Trophoblast cell (in vitro differentiated cells and primary cell): ENCODE measurements around the gene JPH3.

Experiments used
- DNase-seq, 2 donors: peaks; one replicate each; pipeline ENCODE4 v3.0.0-alpha.2; 2016
- H2AFZ ChIP-seq: 2 replicates; pipeline ENCODE4 v1.6.1; 2013; ENCODE audit warnings: low read length, moderate library complexity, mild to moderate bottlenecking; ENCODE audit not compliant: insufficient read depth, poor library complexity
- H2AK5ac ChIP-seq: 2 replicates; pipeline ENCODE4 v1.6.1; 2013; ENCODE audit warnings: mild to moderate bottlenecking, low read length
- H2BK120ac ChIP-seq: 2 replicates; pipeline ENCODE4 v1.6.1; 2013; ENCODE audit warnings: low read length, mild to moderate bottlenecking, moderate library complexity; ENCODE audit not compliant: insufficient read depth, poor library complexity
- H2BK12ac ChIP-seq: 2 replicates; pipeline ENCODE4 v1.6.1; 2013; ENCODE audit warnings: mild to moderate bottlenecking, low read length, moderate library complexity
- H2BK5ac ChIP-seq: 2 replicates; pipeline ENCODE4 v1.6.1; 2013; ENCODE audit warnings: low read length, low read depth, moderate library complexity, mild to moderate bottlenecking; ENCODE audit not compliant: poor library complexity
- H3K14ac ChIP-seq: 2 replicates; pipeline ENCODE4 v1.6.1; 2013; ENCODE audit warnings: mild to moderate bottlenecking, low read length
- H3K18ac ChIP-seq: 2 replicates; pipeline ENCODE4 v1.6.1; 2013; ENCODE audit warnings: mild to moderate bottlenecking, low read length
- H3K23ac ChIP-seq: 2 replicates; pipeline ENCODE4 v1.6.1; 2013; ENCODE audit warnings: low read length
- H3K27ac ChIP-seq: 2 replicates; pipeline ENCODE4 v1.5.1; 2013; ENCODE audit warnings: low read depth, mild to moderate bottlenecking, inconsistent platforms, low read length, moderate library complexity
- H3K27me3 ChIP-seq: 2 replicates; pipeline ENCODE4 v1.6.1; 2013; ENCODE audit warnings: inconsistent platforms, mild to moderate bottlenecking, low read length, moderate library complexity; ENCODE audit not compliant: insufficient read depth
- H3K36me3 ChIP-seq, 2 experiments: 1 replicate in 1 of 2; 2 replicates in 1 of 2; pipeline ENCODE4 v1.6.1; 2013; ENCODE audit warnings: low read length in 2 of 2, mild to moderate bottlenecking in 2 of 2, moderate library complexity in 1 of 2; ENCODE audit not compliant: insufficient read depth in 2 of 2, control insufficient read depth in 1 of 2
- H3K4ac ChIP-seq: 2 replicates; pipeline ENCODE4 v1.6.1; 2013; ENCODE audit warnings: low read depth, mild to moderate bottlenecking, low read length, moderate library complexity
- H3K4me1 ChIP-seq, 2 experiments: 1 replicate in 1 of 2; 2 replicates in 1 of 2; pipeline ENCODE4 v1.6.1; 2013; ENCODE audit warnings: low read length in 2 of 2, mild to moderate bottlenecking in 2 of 2, moderate library complexity in 1 of 2; ENCODE audit not compliant: insufficient read depth in 2 of 2, control insufficient read depth in 1 of 2
- H3K4me2 ChIP-seq: 2 replicates; pipeline ENCODE4 v1.6.1; 2013; ENCODE audit warnings: inconsistent platforms, mild to moderate bottlenecking, low read length, moderate library complexity
- H3K4me3 ChIP-seq: 2 replicates; pipeline ENCODE4 v1.5.1; 2013; ENCODE audit warnings: mild to moderate bottlenecking, low read depth, low read length, inconsistent platforms
- H3K79me1 ChIP-seq: one replicate; pipeline ENCODE4 v1.6.1; 2013; ENCODE audit warnings: low read length
- H3K79me2 ChIP-seq: 2 replicates; pipeline ENCODE4 v1.6.1; 2013; ENCODE audit warnings: low read length, mild to moderate bottlenecking; ENCODE audit not compliant: control insufficient read depth, insufficient read depth, poor library complexity
- H3K9ac ChIP-seq: 2 replicates; pipeline ENCODE4 v1.6.1; 2013; ENCODE audit warnings: mild to moderate bottlenecking, low read length
- H3K9me3 ChIP-seq: 2 replicates; pipeline ENCODE4 v1.6.1; 2013; ENCODE audit warnings: low read depth, mild to moderate bottlenecking, control low read depth, inconsistent platforms, low read length; ENCODE audit not compliant: insufficient read depth
- H4K12ac ChIP-seq: 2 replicates; pipeline ENCODE4 v1.6.1; 2013; ENCODE audit warnings: low read depth, mild to moderate bottlenecking, low read length, moderate library complexity
- H4K8ac ChIP-seq: 2 replicates; pipeline ENCODE4 v1.6.1; 2013; ENCODE audit warnings: low read depth, mild to moderate bottlenecking, low read length, moderate library complexity
- H4K91ac ChIP-seq: one replicate; pipeline ENCODE4 v1.6.1; 2013; ENCODE audit warnings: low read depth, mild to moderate bottlenecking, low read length, moderate library complexity
- WGBS: extraction: QIAGEN DNeasy Blood & Tissue Kit; methylation state at CpG from one replicate; pipeline ENCODE4 v1.1.7; 2013; ENCODE audit warnings: missing lambda C conversion rate; ENCODE audit not compliant: insufficient read length, insufficient coverage; ENCODE audit errors: extremely low coverage; 5-methylcytosine and 5-hydroxymethylcytosine counted together

JPH3 gene

DNA sequence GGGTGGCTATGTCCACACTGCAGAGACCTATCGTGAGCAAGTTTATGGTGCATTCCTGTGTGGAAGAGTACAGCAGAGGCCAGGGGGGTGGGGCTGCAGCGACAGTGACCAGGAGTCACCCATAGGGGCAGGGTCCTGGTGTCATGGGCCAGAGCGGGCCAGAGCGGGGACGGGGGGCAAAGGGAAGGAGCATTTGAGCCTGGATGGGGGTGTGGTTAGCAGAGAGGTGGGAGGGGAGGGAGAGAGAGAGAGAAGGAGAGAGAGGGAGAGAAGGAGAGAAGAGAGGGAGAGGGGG, 17.8 kb downstream of the JPH3 start:
- H3K27me3 ChIP-seq = no peaks in the 10 kb centered on the region
- H3K79me2 ChIP-seq = no peaks in the 10 kb centered on the region
- H4K12ac ChIP-seq = no peak overlapping the region
- no peak overlapping the region for H4K91ac ChIP-seq
- no peak for DNase-seq
- H2AFZ ChIP-seq = no peak overlapping the region
- H3K18ac ChIP-seq = no peak overlapping the region
- no peak overlapping the region for H3K23ac ChIP-seq
- no peak overlapping the region for H3K14ac ChIP-seq
- H3K79me1 ChIP-seq = no peaks in the 10 kb centered on the region
- no peak overlapping the region for H2AK5ac ChIP-seq
- peaks cover 2% of the 10 kb centered on the region for H3K9me3 ChIP-seq
- H3K9ac ChIP-seq = no peak overlapping the region
- no peak overlapping the region for H3K27ac ChIP-seq
- no peak overlapping the region for H3K4ac ChIP-seq
- H3K36me3 ChIP-seq = no peaks in the 10 kb centered on the region
- H3K4me1 ChIP-seq = no peaks in the 10 kb centered on the region
- H2BK12ac ChIP-seq = no peak overlapping the region
- H2BK120ac ChIP-seq = no peak overlapping the region
- H2BK5ac ChIP-seq = no peak overlapping the region
- no CpG with 5 or more reads among the region's 5 CpGs for WGBS
- no peak overlapping the region for H3K4me3 ChIP-seq
- no peak overlapping the region for H4K8ac ChIP-seq
- H3K4me2 ChIP-seq = no peak overlapping the region

GRCh38 chr16:87621550-87621829, 19.2 kb downstream of the JPH3 start:
- no peak overlapping the region for H3K4me3 ChIP-seq
- H3K36me3 ChIP-seq = no peaks in the 10 kb centered on the region
- H3K23ac ChIP-seq = no peak overlapping the region
- no peak overlapping the region for H3K4ac ChIP-seq
- no peak overlapping the region for H2BK5ac ChIP-seq
- no peak overlapping the region for H3K14ac ChIP-seq
- H3K9ac ChIP-seq = no peak overlapping the region
- no peak overlapping the region for H3K27ac ChIP-seq
- H2BK12ac ChIP-seq = no peak overlapping the region
- H3K79me2 ChIP-seq = no peaks in the 10 kb centered on the region
- peaks cover 2% of the 10 kb centered on the region for H3K9me3 ChIP-seq
- H2AK5ac ChIP-seq = no peak overlapping the region
- H4K8ac ChIP-seq = no peak overlapping the region
- no peaks in the 10 kb centered on the region for H3K79me1 ChIP-seq
- H3K4me1 ChIP-seq = no peaks in the 10 kb centered on the region
- WGBS = no CpG with 5 or more reads among the region's 8 CpGs
- H3K18ac ChIP-seq = no peak overlapping the region
- H2AFZ ChIP-seq = no peak overlapping the region
- no peak overlapping the region for H4K91ac ChIP-seq
- no peak overlapping the region for H2BK120ac ChIP-seq
- DNase-seq = no peak
- H4K12ac ChIP-seq = no peak overlapping the region
- H3K27me3 ChIP-seq = no peaks in the 10 kb centered on the region
- no peak overlapping the region for H3K4me2 ChIP-seq

GRCh38 chr16:87621976-87622713, 19.8 kb downstream of the JPH3 start:
- Histone ChIP-seq H3K79me1 (no peaks in the 10 kb centered on the region), H3K9ac (no peak overlapping the region), H3K9me3 (peaks cover 1% of the 10 kb centered on the region)

DNA sequence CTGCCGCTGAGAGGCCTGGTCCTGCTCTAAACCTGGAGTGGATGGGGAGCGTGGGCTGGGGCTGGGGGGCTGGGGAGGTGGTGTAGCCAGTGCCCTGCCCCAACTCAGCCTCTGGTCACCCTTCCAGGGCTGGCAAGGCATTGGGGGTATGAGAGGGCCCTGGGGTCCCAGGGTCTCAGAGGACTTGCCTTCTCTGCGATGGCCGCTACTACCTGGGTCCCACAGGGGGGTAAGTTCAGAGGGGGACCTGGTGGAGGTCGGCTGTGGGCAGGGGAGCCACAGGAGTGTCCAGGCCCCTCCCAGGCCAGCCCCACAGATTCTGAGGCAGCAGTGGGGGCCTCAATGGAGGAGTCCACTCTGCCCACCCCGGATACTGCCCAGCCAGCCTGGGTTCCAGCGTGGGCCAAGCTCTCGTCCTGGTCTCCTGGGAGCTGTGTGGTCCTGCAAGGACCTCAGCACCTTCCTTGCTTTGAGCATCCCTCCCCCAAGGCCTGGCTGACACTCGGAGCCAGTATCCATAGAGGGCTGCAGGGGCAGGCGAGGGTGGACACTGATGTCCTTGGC, 20.5 kb downstream of the JPH3 start:
- no peak for DNase-seq
- no peak overlapping the region for H4K12ac ChIP-seq
- H3K4me2 ChIP-seq = no peak overlapping the region
- no peak overlapping the region for H3K4me3 ChIP-seq
- no peak overlapping the region for H4K8ac ChIP-seq
- H3K9me3 ChIP-seq = peaks cover 1% of the 10 kb centered on the region
- no peaks in the 10 kb centered on the region for H3K79me1 ChIP-seq
- H3K18ac ChIP-seq = no peak overlapping the region
- no peak overlapping the region for H3K4ac ChIP-seq
- H3K4me1 ChIP-seq = no peaks in the 10 kb centered on the region
- H3K27ac ChIP-seq = no peak overlapping the region
- no peak overlapping the region for H3K23ac ChIP-seq
- no peak overlapping the region for H2AFZ ChIP-seq
- no peak overlapping the region for H2BK5ac ChIP-seq
- no peaks in the 10 kb centered on the region for H3K36me3 ChIP-seq
- H2BK120ac ChIP-seq = no peak overlapping the region
- H4K91ac ChIP-seq = no peak overlapping the region
- no CpG with 5 or more reads among the region's 10 CpGs for WGBS
- H3K9ac ChIP-seq = no peak overlapping the region
- no peaks in the 10 kb centered on the region for H3K79me2 ChIP-seq
- no peak overlapping the region for H3K14ac ChIP-seq
- H3K27me3 ChIP-seq = no peaks in the 10 kb centered on the region
- H2BK12ac ChIP-seq = no peak overlapping the region
- H2AK5ac ChIP-seq = no peak overlapping the region

More at GRCh38 chr16:87621976-87622713, 19.8 kb downstream of the JPH3 start:
- H3K18ac ChIP-seq = no peak overlapping the region
- H3K27ac ChIP-seq = no peak overlapping the region
- WGBS = no CpG with 5 or more reads among the region's 15 CpGs
- H4K8ac ChIP-seq = no peak overlapping the region
- no peaks in the 10 kb centered on the region for H3K79me2 ChIP-seq
- no peaks in the 10 kb centered on the region for H3K27me3 ChIP-seq
- H3K4me1 ChIP-seq = no peaks in the 10 kb centered on the region
- no peak overlapping the region for H3K14ac ChIP-seq
- H4K12ac ChIP-seq = no peak overlapping the region
- no peak overlapping the region for H3K23ac ChIP-seq
- H3K4ac ChIP-seq = no peak overlapping the region
- H3K4me2 ChIP-seq = no peak overlapping the region
- no peak overlapping the region for H2AFZ ChIP-seq
- no peak overlapping the region for H2BK12ac ChIP-seq
- no peak overlapping the region for H2AK5ac ChIP-seq
- no peak overlapping the region for H2BK5ac ChIP-seq
- H3K4me3 ChIP-seq = no peak overlapping the region
- no peak overlapping the region for H4K91ac ChIP-seq
- H3K36me3 ChIP-seq = no peaks in the 10 kb centered on the region
- no peak overlapping the region for H2BK120ac ChIP-seq
- no peak for DNase-seq
